HEK293 (cell line): ENCODE results near the gene IFNA2.

Experiments
- KLF16 ChIP-seq: fragments of 450-650 bp; formaldehyde crosslinking; IDR thresholded peaks from 2 replicates; pipeline ENCODE4 v1.5.1; 2017; ENCODE audit warnings: missing biosample characterization, missing genetic modification characterization
- TCF7L2 ChIP-seq: IDR thresholded peaks from 2 replicates; pipeline ENCODE4 v1.6.1; 2011; ENCODE audit warnings: low read depth, mild to moderate bottlenecking, inconsistent platforms, low read length, moderate library complexity, borderline replicate concordance
- YY1 ChIP-seq: fragments of 450-650 bp; formaldehyde crosslinking; IDR thresholded peaks from 2 replicates; pipeline ENCODE4 v1.5.1; 2018; ENCODE audit warnings: missing biosample characterization, missing genetic modification characterization
- ZFHX2 ChIP-seq: fragments of 450-650 bp; formaldehyde crosslinking; conservative IDR thresholded peaks from 2 replicates; pipeline ENCODE4 v1.5.1; 2016; ENCODE audit warnings: missing biosample characterization, missing genetic modification characterization
- ZNF138 ChIP-seq: fragments of 450-650 bp; formaldehyde crosslinking; IDR thresholded peaks from 2 replicates; pipeline ENCODE4 v1.5.1; 2016; ENCODE audit warnings: missing biosample characterization, missing genetic modification characterization, borderline replicate concordance
- ZNF23 ChIP-seq: fragments of 450-650 bp; formaldehyde crosslinking; IDR thresholded peaks from 2 replicates; pipeline ENCODE4 v1.5.1; 2016; ENCODE audit warnings: missing biosample characterization, missing genetic modification characterization, borderline replicate concordance
- ZNF24 ChIP-seq: fragments of 450-650 bp; formaldehyde crosslinking; IDR thresholded peaks from 2 replicates; pipeline ENCODE4 v1.5.1; 2016; ENCODE audit warnings: missing biosample characterization, missing genetic modification characterization
- ZNF626 ChIP-seq: fragments of 450-650 bp; sonication (Bioruptor Pico); formaldehyde crosslinking; IDR thresholded peaks from 2 replicates; pipeline ENCODE4 v1.5.1; 2018; ENCODE audit warnings: missing biosample characterization, missing genetic modification characterization, inconsistent platforms
- ZNF76 ChIP-seq: fragments of 450-650 bp; formaldehyde crosslinking; IDR thresholded peaks from 2 replicates; pipeline ENCODE4; 2016; ENCODE audit warnings: low read depth, missing biosample characterization, missing genetic modification characterization, borderline replicate concordance
- TF ChIP-seq, protein P1 (sequence below): fragments of 450-650 bp; formaldehyde crosslinking; IDR thresholded peaks from 2 replicates; pipeline ENCODE4 v1.5.1; 2016; ENCODE audit warnings: missing biosample characterization, missing genetic modification characterization
- TF ChIP-seq, protein P2 (sequence below): fragments of 450-650 bp; formaldehyde crosslinking; IDR thresholded peaks from 2 replicates; pipeline ENCODE4 v1.5.1; 2016; ENCODE audit warnings: missing biosample characterization, missing genetic modification characterization, low read depth
- TF ChIP-seq, protein P3 (sequence below): sonication (generic); formaldehyde crosslinking; IDR thresholded peaks from 2 replicates; pipeline ENCODE4 v1.8.1; 2022; ENCODE audit warnings: mild to moderate bottlenecking, moderate library complexity, missing genetic modification reagents

GRCh38 chr9:21336457-21336856 lies 48.7 kb downstream of the IFNA2 start:
- TF ChIP-seq ZNF23 (tag by site-specific recombination) (no peak), ZNF76 (tag by site-specific recombination) (no peak), ZNF24 (tag by site-specific recombination) (no peak), YY1 (tag by site-specific recombination) (no peak), TCF7L2 (no peak), ZNF626 (no peak), KLF16 (tag by site-specific recombination) (no peak), ZNF138 (no peak), ZFHX2 (no peak)
- TF ChIP-seq, protein P1, sequence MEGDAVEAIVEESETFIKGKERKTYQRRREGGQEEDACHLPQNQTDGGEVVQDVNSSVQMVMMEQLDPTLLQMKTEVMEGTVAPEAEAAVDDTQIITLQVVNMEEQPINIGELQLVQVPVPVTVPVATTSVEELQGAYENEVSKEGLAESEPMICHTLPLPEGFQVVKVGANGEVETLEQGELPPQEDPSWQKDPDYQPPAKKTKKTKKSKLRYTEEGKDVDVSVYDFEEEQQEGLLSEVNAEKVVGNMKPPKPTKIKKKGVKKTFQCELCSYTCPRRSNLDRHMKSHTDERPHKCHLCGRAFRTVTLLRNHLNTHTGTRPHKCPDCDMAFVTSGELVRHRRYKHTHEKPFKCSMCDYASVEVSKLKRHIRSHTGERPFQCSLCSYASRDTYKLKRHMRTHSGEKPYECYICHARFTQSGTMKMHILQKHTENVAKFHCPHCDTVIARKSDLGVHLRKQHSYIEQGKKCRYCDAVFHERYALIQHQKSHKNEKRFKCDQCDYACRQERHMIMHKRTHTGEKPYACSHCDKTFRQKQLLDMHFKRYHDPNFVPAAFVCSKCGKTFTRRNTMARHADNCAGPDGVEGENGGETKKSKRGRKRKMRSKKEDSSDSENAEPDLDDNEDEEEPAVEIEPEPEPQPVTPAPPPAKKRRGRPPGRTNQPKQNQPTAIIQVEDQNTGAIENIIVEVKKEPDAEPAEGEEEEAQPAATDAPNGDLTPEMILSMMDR (tag by site-specific recombination) = no peak
- TF ChIP-seq, protein P2, sequence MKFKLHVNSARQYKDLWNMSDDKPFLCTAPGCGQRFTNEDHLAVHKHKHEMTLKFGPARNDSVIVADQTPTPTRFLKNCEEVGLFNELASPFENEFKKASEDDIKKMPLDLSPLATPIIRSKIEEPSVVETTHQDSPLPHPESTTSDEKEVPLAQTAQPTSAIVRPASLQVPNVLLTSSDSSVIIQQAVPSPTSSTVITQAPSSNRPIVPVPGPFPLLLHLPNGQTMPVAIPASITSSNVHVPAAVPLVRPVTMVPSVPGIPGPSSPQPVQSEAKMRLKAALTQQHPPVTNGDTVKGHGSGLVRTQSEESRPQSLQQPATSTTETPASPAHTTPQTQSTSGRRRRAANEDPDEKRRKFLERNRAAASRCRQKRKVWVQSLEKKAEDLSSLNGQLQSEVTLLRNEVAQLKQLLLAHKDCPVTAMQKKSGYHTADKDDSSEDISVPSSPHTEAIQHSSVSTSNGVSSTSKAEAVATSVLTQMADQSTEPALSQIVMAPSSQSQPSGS (tag by site-specific recombination) = no peak
- TF ChIP-seq, protein P3, sequence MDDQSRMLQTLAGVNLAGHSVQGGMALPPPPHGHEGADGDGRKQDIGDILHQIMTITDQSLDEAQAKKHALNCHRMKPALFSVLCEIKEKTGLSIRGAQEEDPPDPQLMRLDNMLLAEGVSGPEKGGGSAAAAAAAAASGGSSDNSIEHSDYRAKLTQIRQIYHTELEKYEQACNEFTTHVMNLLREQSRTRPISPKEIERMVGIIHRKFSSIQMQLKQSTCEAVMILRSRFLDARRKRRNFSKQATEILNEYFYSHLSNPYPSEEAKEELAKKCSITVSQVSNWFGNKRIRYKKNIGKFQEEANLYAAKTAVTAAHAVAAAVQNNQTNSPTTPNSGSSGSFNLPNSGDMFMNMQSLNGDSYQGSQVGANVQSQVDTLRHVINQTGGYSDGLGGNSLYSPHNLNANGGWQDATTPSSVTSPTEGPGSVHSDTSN (CRISPR knock-in tag) = no peak
